Astrocyte (in vitro differentiated cells and primary cell): ENCODE measurements around the gene PICALM. TPM values are rescaled to one million over a fixed set of nuclear protein-coding genes. Genes with fewer than 3 reads are reported as not detected.

Experiments
- DNase-seq: peaks from one replicate; pipeline ENCODE4 v3.0.0-alpha.2; 2010; ENCODE audit warnings: low read depth
- FAIRE-seq: peaks from 2 replicates; lab custom pipeline; 2011; peaks lifted over from hg19 to GRCh38; lab: Jason Lieb, UNC
- H2AFZ ChIP-seq: 2 replicates; pipeline ENCODE4 v1.6.0; 2012; ENCODE audit warnings: low read depth, low read length, inconsistent platforms
- H3K27ac ChIP-seq: 2 replicates; pipeline ENCODE4 v1.5.1; 2011; ENCODE audit warnings: low read depth, low read length, inconsistent platforms
- H3K27me3 ChIP-seq: 2 replicates; pipeline ENCODE4 v1.6.0; 2011; ENCODE audit warnings: low read length, inconsistent platforms; ENCODE audit not compliant: insufficient read depth
- H3K36me3 ChIP-seq: 2 replicates; pipeline ENCODE4 v1.5.1; 2011; ENCODE audit warnings: low read length, inconsistent platforms; ENCODE audit not compliant: insufficient read depth
- H3K4me1 ChIP-seq: 2 replicates; pipeline ENCODE4 v1.5.1; 2011; ENCODE audit warnings: low read length, inconsistent platforms; ENCODE audit not compliant: insufficient read depth
- H3K4me2 ChIP-seq: 2 replicates; pipeline ENCODE4 v1.6.0; 2012; ENCODE audit warnings: low read length, inconsistent platforms
- H3K4me3 ChIP-seq: 2 replicates; pipeline ENCODE4 v1.5.1; 2011; ENCODE audit warnings: low read depth, mild to moderate bottlenecking, low read length, inconsistent platforms; ENCODE audit not compliant: insufficient read depth
- H3K79me2 ChIP-seq: 2 replicates; pipeline ENCODE4 v1.6.0; 2012; ENCODE audit warnings: mild to moderate bottlenecking, low read length, inconsistent platforms; ENCODE audit not compliant: insufficient read depth
- H3K9ac ChIP-seq: 2 replicates; pipeline ENCODE4 v1.6.0; 2012; ENCODE audit warnings: mild to moderate bottlenecking, low read length, inconsistent platforms
- H3K9me3 ChIP-seq: 2 replicates; pipeline ENCODE4 v1.5.1; 2012; ENCODE audit warnings: low read depth, mild to moderate bottlenecking, low read length, inconsistent platforms; ENCODE audit not compliant: insufficient read depth
- H4K20me1 ChIP-seq: 2 replicates; pipeline ENCODE4 v1.6.0; 2012; ENCODE audit warnings: low read length, inconsistent platforms; ENCODE audit not compliant: insufficient read depth
- H3K27ac Mint-ChIP-seq: one replicate; pipeline ENCODE4 v1.8.0; 2021; ENCODE audit warnings: mild to moderate bottlenecking, mixed read lengths; ENCODE audit not compliant: unreplicated experiment
- H3K27me3 Mint-ChIP-seq: one replicate; pipeline ENCODE4 v1.8.0; 2021; ENCODE audit warnings: low read depth, mixed read lengths; ENCODE audit not compliant: unreplicated experiment
- H3K36me3 Mint-ChIP-seq: one replicate; pipeline ENCODE4 v1.8.0; 2021; ENCODE audit warnings: low read depth, mixed read lengths; ENCODE audit not compliant: unreplicated experiment
- H3K4me1 Mint-ChIP-seq: one replicate; pipeline ENCODE4 v1.8.0; 2021; ENCODE audit warnings: low read depth, mixed read lengths; ENCODE audit not compliant: unreplicated experiment
- H3K4me3 Mint-ChIP-seq: one replicate; pipeline ENCODE4 v1.8.0; 2021; ENCODE audit warnings: mild to moderate bottlenecking, moderate library complexity, mixed read lengths; ENCODE audit not compliant: unreplicated experiment
- H3K9me3 Mint-ChIP-seq: one replicate; pipeline ENCODE4 v1.8.0; 2021; ENCODE audit warnings: mild to moderate bottlenecking, mixed read lengths; ENCODE audit not compliant: unreplicated experiment
- CTCF ChIP-seq: IDR thresholded peaks from 2 replicates; pipeline ENCODE4 v1.5.1; 2011; ENCODE audit warnings: low read depth, mild to moderate bottlenecking, inconsistent platforms, low read length, moderate library complexity; ENCODE audit not compliant: insufficient read depth
- EZH2 ChIP-seq: IDR thresholded peaks from 2 replicates; pipeline ENCODE4 v1.6.1; 2012; ENCODE audit warnings: mild to moderate bottlenecking, low read length, inconsistent platforms; ENCODE audit not compliant: insufficient read depth
- total RNA-seq: library from RNA; stranded (reverse); gene quantifications from 2 replicates; pipeline ENCODE4 v1.2.1, GENCODE V29; 2021

The PICALM gene
- total RNA-seq, 1 donor from 2014 or later = 260 TPM

GRCh38 chr11:86015699-86016098, 53.2 kb downstream of the PICALM start:
- peaks cover 5% of the 10 kb centered on the region for H3K4me1 Mint-ChIP-seq
- Histone ChIP-seq H3K36me3 (peaks cover 52% of the 10 kb centered on the region), H3K9me3 (no peaks in the 10 kb centered on the region), H3K9ac (no peak overlapping the region), H3K79me2 (peaks cover 76% of the 10 kb centered on the region), H3K4me3 (no peak overlapping the region), H3K4me1 (no peaks in the 10 kb centered on the region), H4K20me1 (peaks cover 36% of the 10 kb centered on the region), H3K27me3 (no peaks in the 10 kb centered on the region), H3K4me2 (no peak overlapping the region), H3K27ac (no peak overlapping the region), H2AFZ (no peak overlapping the region)
- FAIRE-seq (no peak), DNase-seq (no peak)
- H3K36me3 Mint-ChIP-seq = peaks cover 11% of the 10 kb centered on the region
- no peak for TF ChIP-seq EZH2
- no peak for TF ChIP-seq CTCF
- peak overlapping the region; percentile 15 for H3K27ac Mint-ChIP-seq
- no peaks in the 10 kb centered on the region for H3K9me3 Mint-ChIP-seq
- no peaks in the 10 kb centered on the region for H3K27me3 Mint-ChIP-seq
- no peak overlapping the region for H3K4me3 Mint-ChIP-seq

- FAIRE-seq = no peak
- Histone ChIP-seq H2AFZ (no peak overlapping the region), H3K4me3 (no peak overlapping the region), H3K9ac (no peak overlapping the region), H3K27ac (no peak overlapping the region), H3K9me3 (no peaks in the 10 kb centered on the region), H3K36me3 (peaks cover 47% of the 10 kb centered on the region), H3K4me1 (no peaks in the 10 kb centered on the region), H3K4me2 (no peak overlapping the region), H3K79me2 (peaks cover 66% of the 10 kb centered on the region), H4K20me1 (peaks cover 30% of the 10 kb centered on the region), H3K27me3 (no peaks in the 10 kb centered on the region)
- Mint-ChIP-seq H3K27me3 (no peaks in the 10 kb centered on the region), H3K36me3 (peaks cover 5% of the 10 kb centered on the region), H3K27ac (no peak overlapping the region), H3K4me1 (peaks cover 5% of the 10 kb centered on the region), H3K4me3 (no peak overlapping the region), H3K9me3 (no peaks in the 10 kb centered on the region)
- TF ChIP-seq CTCF = no peak
- TF ChIP-seq EZH2 = no peak
- DNase-seq = no peak
These were observed 54.7 kb downstream of the PICALM start for GRCh38 chr11:86014221-86014620.

- DNase-seq (no peak), FAIRE-seq (no peak)
- no peak overlapping the region for H3K27ac Mint-ChIP-seq
- H2AFZ ChIP-seq = no peak overlapping the region
- H3K4me1 ChIP-seq = no peaks in the 10 kb centered on the region
- peaks cover 30% of the 10 kb centered on the region for H4K20me1 ChIP-seq
- H3K9ac ChIP-seq = no peak overlapping the region
- H3K4me1 Mint-ChIP-seq = peaks cover 5% of the 10 kb centered on the region
- H3K27me3 ChIP-seq = no peaks in the 10 kb centered on the region
- no peak overlapping the region for H3K4me2 ChIP-seq
- peaks cover 50% of the 10 kb centered on the region for H3K36me3 ChIP-seq
- no peaks in the 10 kb centered on the region for H3K27me3 Mint-ChIP-seq
- no peak overlapping the region for H3K4me3 ChIP-seq
- H3K27ac ChIP-seq = no peak overlapping the region
- H3K9me3 Mint-ChIP-seq = no peaks in the 10 kb centered on the region
- H3K4me3 Mint-ChIP-seq = no peak overlapping the region
- peaks cover 5% of the 10 kb centered on the region for H3K36me3 Mint-ChIP-seq
- peaks cover 61% of the 10 kb centered on the region for H3K79me2 ChIP-seq
- H3K9me3 ChIP-seq = no peaks in the 10 kb centered on the region
- TF ChIP-seq EZH2 = no peak
- no peak for TF ChIP-seq CTCF
These were observed 55.2 kb downstream of the PICALM start for GRCh38 chr11:86013713-86014112.
